Skeletal muscle satellite cell (primary cell): ENCODE measurements around the gene ASTN2. TPM values are rescaled to one million over a fixed set of nuclear protein-coding genes. Genes with fewer than 3 reads are reported as not detected.

Source experiments
- H3K27me3 ChIP-seq: 2 replicates; pipeline ENCODE4 v1.7.0; 2013; ENCODE audit warnings: low read length; ENCODE audit not compliant: control insufficient read depth, insufficient read depth
- H3K36me3 ChIP-seq: 2 replicates; pipeline ENCODE4 v1.7.0; 2013; ENCODE audit warnings: mild to moderate bottlenecking, control low read depth, low read length; ENCODE audit not compliant: insufficient read depth
- H3K4me1 ChIP-seq: 2 replicates; pipeline ENCODE4 v1.7.0; 2013; ENCODE audit warnings: low read length; ENCODE audit not compliant: control insufficient read depth, insufficient read depth
- H3K4me2 ChIP-seq: 2 replicates; pipeline ENCODE4 v1.7.0; 2013; ENCODE audit warnings: mild to moderate bottlenecking, low read length
- H3K4me3 ChIP-seq: 2 replicates; pipeline ENCODE4 v1.7.0; 2013; ENCODE audit warnings: low read length
- H3K9ac ChIP-seq: 2 replicates; pipeline ENCODE4 v1.7.0; 2013; ENCODE audit warnings: mild to moderate bottlenecking, low read depth, low read length, moderate library complexity
- H3K9me3 ChIP-seq: replicated peaks from 2 replicates; pipeline ENCODE4 v1.7.0; 2013; ENCODE audit warnings: mild to moderate bottlenecking, control low read depth, low read length
- total RNA-seq: library from RNA; depleted of rRNA; stranded (reverse); fragments of >200 nt; gene quantifications from 2 replicates; pipeline ENCODE4 v1.2.3, GENCODE V29; 2012; rRNA removed

The ASTN2 gene, protein sequence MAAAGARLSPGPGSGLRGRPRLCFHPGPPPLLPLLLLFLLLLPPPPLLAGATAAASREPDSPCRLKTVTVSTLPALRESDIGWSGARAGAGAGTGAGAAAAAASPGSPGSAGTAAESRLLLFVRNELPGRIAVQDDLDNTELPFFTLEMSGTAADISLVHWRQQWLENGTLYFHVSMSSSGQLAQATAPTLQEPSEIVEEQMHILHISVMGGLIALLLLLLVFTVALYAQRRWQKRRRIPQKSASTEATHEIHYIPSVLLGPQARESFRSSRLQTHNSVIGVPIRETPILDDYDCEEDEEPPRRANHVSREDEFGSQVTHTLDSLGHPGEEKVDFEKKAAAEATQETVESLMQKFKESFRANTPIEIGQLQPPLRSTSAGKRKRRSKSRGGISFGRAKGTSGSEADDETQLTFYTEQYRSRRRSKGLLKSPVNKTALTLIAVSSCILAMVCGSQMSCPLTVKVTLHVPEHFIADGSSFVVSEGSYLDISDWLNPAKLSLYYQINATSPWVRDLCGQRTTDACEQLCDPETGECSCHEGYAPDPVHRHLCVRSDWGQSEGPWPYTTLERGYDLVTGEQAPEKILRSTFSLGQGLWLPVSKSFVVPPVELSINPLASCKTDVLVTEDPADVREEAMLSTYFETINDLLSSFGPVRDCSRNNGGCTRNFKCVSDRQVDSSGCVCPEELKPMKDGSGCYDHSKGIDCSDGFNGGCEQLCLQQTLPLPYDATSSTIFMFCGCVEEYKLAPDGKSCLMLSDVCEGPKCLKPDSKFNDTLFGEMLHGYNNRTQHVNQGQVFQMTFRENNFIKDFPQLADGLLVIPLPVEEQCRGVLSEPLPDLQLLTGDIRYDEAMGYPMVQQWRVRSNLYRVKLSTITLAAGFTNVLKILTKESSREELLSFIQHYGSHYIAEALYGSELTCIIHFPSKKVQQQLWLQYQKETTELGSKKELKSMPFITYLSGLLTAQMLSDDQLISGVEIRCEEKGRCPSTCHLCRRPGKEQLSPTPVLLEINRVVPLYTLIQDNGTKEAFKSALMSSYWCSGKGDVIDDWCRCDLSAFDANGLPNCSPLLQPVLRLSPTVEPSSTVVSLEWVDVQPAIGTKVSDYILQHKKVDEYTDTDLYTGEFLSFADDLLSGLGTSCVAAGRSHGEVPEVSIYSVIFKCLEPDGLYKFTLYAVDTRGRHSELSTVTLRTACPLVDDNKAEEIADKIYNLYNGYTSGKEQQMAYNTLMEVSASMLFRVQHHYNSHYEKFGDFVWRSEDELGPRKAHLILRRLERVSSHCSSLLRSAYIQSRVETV (N-terminal part only)
- 8.9 and 10.0 TPM in 2 replicates for total RNA-seq

DNA sequence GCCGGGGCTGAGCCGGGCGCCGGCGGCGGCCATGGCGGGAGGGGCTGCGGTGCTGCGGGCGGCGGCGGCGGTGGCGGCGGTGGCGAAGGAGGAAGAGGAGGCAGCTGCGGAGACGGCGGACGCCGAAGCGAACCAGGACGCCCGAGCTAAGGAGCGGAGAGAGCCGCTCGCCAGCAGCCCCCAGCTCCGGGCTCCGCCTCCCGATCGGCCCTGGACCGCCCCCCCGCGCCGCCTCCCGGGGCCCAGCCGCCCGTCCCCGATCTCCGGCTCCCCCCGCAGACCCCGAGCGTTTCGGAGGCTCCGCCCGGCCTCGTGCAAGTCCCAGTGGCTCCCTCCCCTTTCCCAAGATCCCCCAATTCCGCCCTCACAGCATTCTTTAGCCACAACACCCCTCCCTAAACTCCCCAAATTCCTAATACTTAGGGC lies at the start of gene ASTN2:
TSS of gene ASTN2 (minus strand) at position 152 of the 426 bp plus-strand sequence. CDS start at position 33, 119 bp downstream.
- H3K4me1 ChIP-seq, result peaks cover 9% of the 10 kb centered on the region
- H3K36me3 ChIP-seq, result no peaks in the 10 kb centered on the region
- H3K4me2 ChIP-seq, result peak within 1 kb of the TSS; percentile 85
- H3K9me3 ChIP-seq, result no peaks in the 10 kb centered on the region
- H3K4me3 ChIP-seq, result peak within 1 kb of the TSS; percentile 66
- H3K9ac ChIP-seq, result no peak within 1 kb of the TSS
- H3K27me3 ChIP-seq, result peaks cover 58% of the 10 kb centered on the region

DNA sequence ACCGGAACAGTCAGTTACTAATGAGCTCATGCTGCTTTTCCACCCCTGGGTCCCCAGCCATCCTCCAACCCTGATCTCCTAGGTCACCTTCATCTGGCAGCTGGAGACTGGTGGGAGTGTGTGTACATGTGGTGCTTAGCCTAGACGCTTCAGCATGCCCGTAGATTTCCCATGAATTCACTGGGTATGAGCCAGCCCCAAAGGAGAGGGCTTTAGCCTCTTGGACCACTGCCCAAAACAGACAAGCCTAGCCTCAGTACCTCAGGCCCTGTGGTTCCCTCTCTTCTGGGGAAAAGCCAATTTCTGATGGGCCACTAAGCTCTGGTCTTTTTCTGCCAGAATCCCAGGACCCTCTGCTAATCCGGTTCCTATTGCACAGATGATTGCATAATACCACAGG lies 48.0 kb upstream of the ASTN2 start:
- no peak overlapping the region for H3K9ac ChIP-seq
- no peak overlapping the region for H3K4me2 ChIP-seq
- no peaks in the 10 kb centered on the region for H3K9me3 ChIP-seq
- H3K27me3 ChIP-seq, result no peaks in the 10 kb centered on the region
- H3K4me3 ChIP-seq, result no peak overlapping the region
- H3K4me1 ChIP-seq, result no peaks in the 10 kb centered on the region
- H3K36me3 ChIP-seq, result no peaks in the 10 kb centered on the region

DNA sequence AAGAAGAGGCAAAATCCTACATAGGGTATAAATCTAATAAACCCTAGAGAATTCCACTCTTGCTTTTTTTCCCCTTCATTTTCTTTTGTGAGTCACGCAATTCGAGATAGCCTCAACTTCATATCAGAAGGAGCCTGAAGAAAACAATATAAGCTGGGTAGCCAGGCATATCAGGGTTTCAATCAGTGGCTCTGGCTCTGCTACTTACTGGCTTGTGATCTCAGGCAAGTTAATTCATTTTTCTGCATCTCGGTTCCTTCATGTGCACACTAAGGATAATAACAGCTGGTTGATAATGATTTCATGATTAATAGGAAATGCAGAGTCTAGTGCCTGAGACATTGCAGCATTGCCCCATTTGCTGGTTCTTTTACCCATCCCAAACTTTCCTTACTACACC lies 46.5 kb upstream of the ASTN2 start:
- no peaks in the 10 kb centered on the region for H3K9me3 ChIP-seq
- no peak overlapping the region for H3K9ac ChIP-seq
- no peaks in the 10 kb centered on the region for H3K4me1 ChIP-seq
- no peak overlapping the region for H3K4me3 ChIP-seq
- H3K4me2 ChIP-seq, result no peak overlapping the region
- no peaks in the 10 kb centered on the region for H3K27me3 ChIP-seq
- H3K36me3 ChIP-seq, result no peaks in the 10 kb centered on the region

DNA sequence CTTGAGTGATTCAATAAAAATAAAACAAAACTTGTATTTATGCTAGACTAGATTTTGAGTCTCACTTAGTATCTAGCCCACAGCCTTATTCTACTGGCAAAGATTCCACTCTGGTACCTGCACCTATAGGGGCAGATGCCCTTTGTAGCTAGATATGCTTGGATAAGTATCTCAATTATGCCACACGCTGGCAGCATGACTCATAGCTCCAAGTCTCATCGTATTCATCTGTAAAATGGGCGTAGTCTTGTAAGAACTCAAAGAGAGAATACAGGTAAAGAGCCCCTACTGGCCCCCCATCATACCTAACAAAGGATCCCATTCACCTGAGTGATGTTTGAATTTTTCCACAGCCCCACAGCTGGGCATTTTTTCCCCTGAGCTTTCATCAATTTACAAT lies 45.9 kb upstream of the ASTN2 start:
- Histone ChIP-seq H3K9me3 (no peaks in the 10 kb centered on the region), H3K4me3 (no peak overlapping the region), H3K4me1 (no peaks in the 10 kb centered on the region), H3K9ac (no peak overlapping the region), H3K4me2 (no peak overlapping the region), H3K36me3 (no peaks in the 10 kb centered on the region), H3K27me3 (no peaks in the 10 kb centered on the region)

DNA sequence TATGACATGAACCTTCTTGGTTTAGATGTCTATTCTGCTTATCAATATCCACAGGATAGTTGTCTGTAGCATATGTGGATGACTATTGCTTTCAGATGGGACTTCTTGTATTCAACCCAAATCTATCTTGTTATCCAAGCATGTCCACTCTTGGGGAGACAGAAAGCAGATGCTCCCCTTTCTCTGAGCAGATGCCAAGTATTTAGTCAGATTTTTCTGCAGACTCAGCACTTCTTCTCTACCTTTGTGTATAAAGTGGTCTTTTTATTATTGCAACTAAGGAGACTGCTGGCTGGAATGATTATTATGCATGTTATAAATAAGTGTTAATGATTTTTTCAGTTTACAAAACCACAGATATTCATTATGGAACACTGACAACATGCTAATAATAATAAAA lies 45.1 kb upstream of the ASTN2 start:
- Histone ChIP-seq H3K4me2 (no peak overlapping the region), H3K27me3 (no peaks in the 10 kb centered on the region), H3K4me1 (peaks cover 2% of the 10 kb centered on the region), H3K4me3 (no peak overlapping the region), H3K9me3 (no peaks in the 10 kb centered on the region), H3K36me3 (no peaks in the 10 kb centered on the region), H3K9ac (no peak overlapping the region)

DNA sequence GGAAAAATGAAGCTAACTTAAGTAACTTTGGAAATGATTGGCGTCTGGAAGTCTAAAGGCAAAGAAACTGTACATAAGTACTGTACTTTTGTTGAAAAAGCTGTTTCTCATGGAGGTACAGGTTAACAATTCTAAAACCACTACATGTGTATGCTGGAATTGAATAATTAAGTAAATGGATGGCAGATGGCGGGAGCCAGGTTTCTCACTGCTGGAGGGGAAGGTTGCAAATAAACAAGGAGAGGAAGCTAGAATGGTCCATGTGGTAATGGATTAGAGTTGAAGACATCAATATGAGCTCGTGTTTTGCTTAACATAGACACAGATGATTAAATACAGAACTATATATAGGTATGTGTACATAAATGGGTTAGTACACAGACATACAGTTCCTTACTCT lies 43.2 kb upstream of the ASTN2 start:
- no peaks in the 10 kb centered on the region for H3K9me3 ChIP-seq
- H3K4me2 ChIP-seq, result no peak overlapping the region
- no peaks in the 10 kb centered on the region for H3K36me3 ChIP-seq
- no peaks in the 10 kb centered on the region for H3K27me3 ChIP-seq
- H3K4me1 ChIP-seq, result peaks cover 6% of the 10 kb centered on the region
- no peak overlapping the region for H3K9ac ChIP-seq
- H3K4me3 ChIP-seq, result no peak overlapping the region

DNA sequence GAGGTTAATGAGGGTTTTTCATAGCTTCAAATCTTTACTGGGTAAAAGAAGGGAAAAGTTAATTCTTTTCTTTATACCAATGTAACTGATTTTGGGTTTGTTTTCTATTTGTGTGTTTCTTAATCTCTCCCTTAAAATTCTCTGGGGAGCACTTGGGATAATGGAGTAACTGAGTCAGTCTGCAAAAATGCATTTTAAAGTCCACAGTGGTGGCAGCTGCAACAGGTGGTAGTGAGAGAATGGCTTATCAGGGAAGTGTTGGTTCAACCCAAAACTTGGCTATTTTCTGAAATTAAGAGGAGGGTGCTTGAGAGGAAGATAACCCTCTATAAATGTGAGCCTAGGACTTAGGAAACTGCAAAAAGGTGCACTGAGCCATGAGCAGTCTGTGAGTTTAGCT lies 39.9 kb upstream of the ASTN2 start:
- peaks cover 6% of the 10 kb centered on the region for H3K4me1 ChIP-seq
- H3K9ac ChIP-seq, result no peak overlapping the region
- H3K36me3 ChIP-seq, result no peaks in the 10 kb centered on the region
- no peak overlapping the region for H3K4me2 ChIP-seq
- no peaks in the 10 kb centered on the region for H3K9me3 ChIP-seq
- no peaks in the 10 kb centered on the region for H3K27me3 ChIP-seq
- no peak overlapping the region for H3K4me3 ChIP-seq

DNA sequence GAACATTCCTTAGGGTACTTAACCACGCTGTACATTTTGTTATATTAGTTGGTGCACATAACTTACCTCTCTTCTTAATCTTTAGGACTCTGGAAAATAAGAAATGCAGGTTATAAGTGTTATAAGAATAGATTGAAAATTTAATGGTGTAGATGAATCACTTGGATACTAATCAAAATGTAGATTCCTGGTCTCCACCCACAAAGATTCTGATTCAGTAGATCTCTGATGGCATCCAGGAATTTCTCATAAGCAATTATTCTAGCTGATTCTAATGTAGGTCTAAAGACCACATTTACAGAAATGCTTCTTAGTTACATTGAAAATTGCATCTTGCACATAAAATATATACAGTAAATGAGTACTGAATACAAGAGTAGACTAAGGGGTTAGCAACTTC lies 38.9 kb upstream of the ASTN2 start:
- Histone ChIP-seq H3K4me1 (peaks cover 6% of the 10 kb centered on the region), H3K9me3 (no peaks in the 10 kb centered on the region), H3K27me3 (no peaks in the 10 kb centered on the region), H3K4me2 (no peak overlapping the region), H3K4me3 (no peak overlapping the region), H3K9ac (no peak overlapping the region), H3K36me3 (no peaks in the 10 kb centered on the region)

DNA sequence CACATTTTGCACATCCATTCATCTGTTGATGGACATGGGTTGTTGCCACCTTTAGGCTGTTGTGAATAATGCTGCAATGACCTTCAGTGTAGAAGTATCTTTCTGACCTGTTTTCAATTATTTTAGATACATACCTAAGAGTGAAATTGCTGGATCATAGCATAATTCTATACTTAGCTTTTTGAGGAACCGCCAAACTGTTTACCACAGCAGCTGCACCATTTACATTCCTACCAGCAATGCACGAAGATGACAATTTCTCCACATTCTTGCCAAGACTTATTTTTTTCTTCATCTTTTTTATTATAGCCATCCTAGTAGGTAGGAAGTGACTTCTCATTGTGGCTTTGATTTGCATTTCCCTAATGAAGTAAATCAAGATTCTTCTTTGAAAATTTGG lies 36.5 kb upstream of the ASTN2 start:
- Histone ChIP-seq H3K36me3 (no peaks in the 10 kb centered on the region), H3K9me3 (no peaks in the 10 kb centered on the region), H3K4me2 (no peak overlapping the region), H3K27me3 (peaks cover 3% of the 10 kb centered on the region), H3K4me1 (peaks cover 6% of the 10 kb centered on the region), H3K4me3 (no peak overlapping the region), H3K9ac (no peak overlapping the region)

DNA sequence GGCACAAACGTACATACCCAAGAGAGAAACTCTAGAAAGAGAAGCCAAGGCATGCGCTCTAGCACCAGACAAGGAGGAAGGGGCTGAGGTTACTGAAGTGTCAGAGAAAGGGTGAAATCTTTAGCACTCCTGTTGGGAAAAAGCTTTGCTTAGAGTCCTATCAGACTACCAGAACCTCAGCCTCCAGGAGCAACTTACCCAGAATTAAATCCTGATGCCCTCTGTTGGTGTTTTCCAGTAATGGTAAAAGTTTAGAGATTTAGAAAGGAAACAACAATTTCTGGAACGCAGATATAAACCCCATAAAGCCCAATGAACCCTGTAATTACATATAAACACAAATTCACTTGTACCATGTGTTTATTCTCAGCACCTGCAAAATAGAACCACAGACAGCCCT lies 33.2 kb upstream of the ASTN2 start:
- H3K36me3 ChIP-seq, result no peaks in the 10 kb centered on the region
- H3K4me3 ChIP-seq, result no peak overlapping the region

DNA sequence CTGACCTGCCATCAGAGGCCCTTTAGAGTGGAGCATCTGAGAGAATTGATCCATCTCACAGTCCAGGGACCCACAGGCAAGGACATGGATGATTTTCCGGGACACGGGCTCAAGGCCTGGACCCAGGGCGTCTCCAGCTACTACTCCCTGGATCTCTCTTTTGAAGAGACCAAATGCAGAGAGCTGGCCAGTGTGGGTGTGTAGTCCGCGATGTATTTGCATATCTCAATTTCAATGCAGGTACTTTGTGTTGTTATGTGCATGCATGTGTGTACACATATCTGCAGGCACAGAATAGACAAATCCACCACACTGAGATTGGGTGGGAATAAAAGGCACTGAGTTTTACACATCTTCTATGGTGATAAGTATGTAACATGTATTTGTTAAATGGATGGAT lies 30.8 kb upstream of the ASTN2 start:
- no peaks in the 10 kb centered on the region for H3K4me1 ChIP-seq
- H3K4me2 ChIP-seq, result no peak overlapping the region
- H3K9ac ChIP-seq, result no peak overlapping the region
- peaks cover 14% of the 10 kb centered on the region for H3K27me3 ChIP-seq
- H3K4me3 ChIP-seq, result no peak overlapping the region
- no peaks in the 10 kb centered on the region for H3K9me3 ChIP-seq
- H3K36me3 ChIP-seq, result no peaks in the 10 kb centered on the region

More for the DNA sequence above, 33.2 kb upstream of the ASTN2 start:
- Histone ChIP-seq H3K27me3 (peaks cover 10% of the 10 kb centered on the region), H3K9me3 (no peaks in the 10 kb centered on the region), H3K4me1 (no peaks in the 10 kb centered on the region), H3K9ac (no peak overlapping the region), H3K4me2 (no peak overlapping the region)
